ENCODE data around the gene ZNF488. TPM values are rescaled to one million over a fixed set of nuclear protein-coding genes. Genes with fewer than 3 reads are reported as not detected.

Gene ZNF488
- polyA plus RNA-seq (2013, experiment 1 of 2) = 3.7 TPM
- 3.5 TPM for polyA plus RNA-seq (2013, experiment 2 of 2)

- peak within 1 kb of the TSS; percentile 61 for H3K9ac ChIP-seq (ENCODE audit: low read depth, low read length)
- peaks cover 35% of the 10 kb centered on the region; the same call in 1 of the 2 replicates for H3K27me3 ChIP-seq (ENCODE audit: insufficient read depth, low read length)
- peaks cover 24% of the 10 kb centered on the region for H3K4me1 ChIP-seq (ENCODE audit: insufficient read depth, low read length)
- H3K4me3 ChIP-seq (ENCODE audit: low read length) = peak within 1 kb of the TSS; percentile 72
- H3K9me3 ChIP-seq (ENCODE audit: insufficient read depth, low read depth, low read length) = no peaks in the 10 kb centered on the region
- peak within 1 kb of the TSS; percentile 53; the same call in 1 of the 2 replicates for H3K27ac ChIP-seq (ENCODE audit: low read depth, low read length)
- under 1% methylated on average over 74 of the region's 75 CpGs for WGBS
- H3K36me3 ChIP-seq (ENCODE audit: insufficient read depth, low read length) = no peaks in the 10 kb centered on the region
Measured at GRCh38 chr10:47384148-47384921, at the start of gene ZNF488. Gene ZNF488 (minus strand): TSS chr10:47384293. CDS start chr10:47368829, 15,464 bp downstream.

GRCh38 chr10:47425813-47426419 lies 41.8 kb upstream of the ZNF488 start:
- H3K9me3 ChIP-seq (ENCODE audit: insufficient read depth, low read depth, low read length) = no peaks in the 10 kb centered on the region
- no peak overlapping the region for H3K4me3 ChIP-seq (ENCODE audit: low read length)
- H3K27me3 ChIP-seq (ENCODE audit: insufficient read depth, low read length) = no peaks in the 10 kb centered on the region
- H3K36me3 ChIP-seq (ENCODE audit: insufficient read depth, low read length) = no peaks in the 10 kb centered on the region
- 90% methylated on average over 4 of the region's 4 CpGs for WGBS
- no peak overlapping the region for H3K9ac ChIP-seq (ENCODE audit: low read depth, low read length)
- peaks cover 3% of the 10 kb centered on the region; the same call in 1 of the 2 replicates for H3K4me1 ChIP-seq (ENCODE audit: insufficient read depth, low read length)
- H3K27ac ChIP-seq (ENCODE audit: low read depth, low read length) = no peak overlapping the region

- Histone ChIP-seq H3K9ac (ENCODE audit: low read depth, low read length) (no peak overlapping the region), H3K4me1 (ENCODE audit: insufficient read depth, low read length) (peaks cover 9% of the 10 kb centered on the region; the same call in 1 of the 2 replicates), H3K36me3 (ENCODE audit: insufficient read depth, low read length) (no peaks in the 10 kb centered on the region), H3K9me3 (ENCODE audit: insufficient read depth, low read depth, low read length) (no peaks in the 10 kb centered on the region), H3K27me3 (ENCODE audit: insufficient read depth, low read length) (no peaks in the 10 kb centered on the region), H3K27ac (ENCODE audit: low read depth, low read length) (no peak overlapping the region), H3K4me3 (ENCODE audit: low read length) (no peak overlapping the region)
- WGBS = 82% methylated on average over 8 of the region's 8 CpGs
Measured at GRCh38 chr10:47424231-47424630, 40.1 kb upstream of the ZNF488 start.

- Histone ChIP-seq H3K9me3 (ENCODE audit: insufficient read depth, low read depth, low read length) (no peaks in the 10 kb centered on the region), H3K4me1 (ENCODE audit: insufficient read depth, low read length) (peaks cover 9% of the 10 kb centered on the region; the same call in 1 of the 2 replicates), H3K9ac (ENCODE audit: low read depth, low read length) (no peak overlapping the region), H3K4me3 (ENCODE audit: low read length) (no peak overlapping the region), H3K36me3 (ENCODE audit: insufficient read depth, low read length) (no peaks in the 10 kb centered on the region), H3K27ac (ENCODE audit: low read depth, low read length) (no peak overlapping the region), H3K27me3 (ENCODE audit: insufficient read depth, low read length) (no peaks in the 10 kb centered on the region)
- 83% methylated on average over 4 of the region's 4 CpGs for WGBS
Measured at GRCh38 chr10:47423476-47423875, 39.4 kb upstream of the ZNF488 start.

- no peak overlapping the region for H3K4me3 ChIP-seq (ENCODE audit: low read length)
- no peaks in the 10 kb centered on the region for H3K27me3 ChIP-seq (ENCODE audit: insufficient read depth, low read length)
- H3K9ac ChIP-seq (ENCODE audit: low read depth, low read length) = no peak overlapping the region
- H3K27ac ChIP-seq (ENCODE audit: low read depth, low read length) = no peak overlapping the region
- peaks cover 9% of the 10 kb centered on the region; the same call in 1 of the 2 replicates for H3K4me1 ChIP-seq (ENCODE audit: insufficient read depth, low read length)
- WGBS = 94% methylated on average over 7 of the region's 7 CpGs
- H3K36me3 ChIP-seq (ENCODE audit: insufficient read depth, low read length) = no peaks in the 10 kb centered on the region
- no peaks in the 10 kb centered on the region for H3K9me3 ChIP-seq (ENCODE audit: insufficient read depth, low read depth, low read length)
Measured at GRCh38 chr10:47421057-47421952, 37.2 kb upstream of the ZNF488 start.

- Histone ChIP-seq H3K27ac (ENCODE audit: low read depth, low read length) (no peak overlapping the region), H3K9ac (ENCODE audit: low read depth, low read length) (no peak overlapping the region), H3K27me3 (ENCODE audit: insufficient read depth, low read length) (no peaks in the 10 kb centered on the region), H3K36me3 (ENCODE audit: insufficient read depth, low read length) (no peaks in the 10 kb centered on the region), H3K9me3 (ENCODE audit: insufficient read depth, low read depth, low read length) (no peaks in the 10 kb centered on the region), H3K4me3 (ENCODE audit: low read length) (no peak overlapping the region), H3K4me1 (ENCODE audit: insufficient read depth, low read length) (peaks cover 9% of the 10 kb centered on the region; the same call in 1 of the 2 replicates)
- WGBS = 76% methylated on average over 14 of the region's 14 CpGs
Measured at GRCh38 chr10:47420305-47421056, 36.4 kb upstream of the ZNF488 start.

GRCh38 chr10:47419421-47419820 lies 35.3 kb upstream of the ZNF488 start:
- Histone ChIP-seq H3K9me3 (ENCODE audit: insufficient read depth, low read depth, low read length) (no peaks in the 10 kb centered on the region), H3K9ac (ENCODE audit: low read depth, low read length) (no peak overlapping the region), H3K27me3 (ENCODE audit: insufficient read depth, low read length) (no peaks in the 10 kb centered on the region), H3K36me3 (ENCODE audit: insufficient read depth, low read length) (no peaks in the 10 kb centered on the region), H3K4me3 (ENCODE audit: low read length) (no peak overlapping the region), H3K4me1 (ENCODE audit: insufficient read depth, low read length) (peaks cover 9% of the 10 kb centered on the region; the same call in 1 of the 2 replicates), H3K27ac (ENCODE audit: low read depth, low read length) (no peak overlapping the region)
- WGBS = 87% methylated on average over 2 of the region's 2 CpGs

GRCh38 chr10:47418966-47419365 lies 34.9 kb upstream of the ZNF488 start:
- peaks cover 9% of the 10 kb centered on the region; the same call in 1 of the 2 replicates for H3K4me1 ChIP-seq (ENCODE audit: insufficient read depth, low read length)
- no peak overlapping the region for H3K9ac ChIP-seq (ENCODE audit: low read depth, low read length)
- no peaks in the 10 kb centered on the region for H3K9me3 ChIP-seq (ENCODE audit: insufficient read depth, low read depth, low read length)
- H3K4me3 ChIP-seq (ENCODE audit: low read length) = no peak overlapping the region
- 93% methylated on average over 4 of the region's 4 CpGs for WGBS
- no peaks in the 10 kb centered on the region for H3K27me3 ChIP-seq (ENCODE audit: insufficient read depth, low read length)
- H3K27ac ChIP-seq (ENCODE audit: low read depth, low read length) = no peak overlapping the region
- H3K36me3 ChIP-seq (ENCODE audit: insufficient read depth, low read length) = no peaks in the 10 kb centered on the region

- H3K36me3 ChIP-seq (ENCODE audit: insufficient read depth, low read length) = no peaks in the 10 kb centered on the region
- H3K27ac ChIP-seq (ENCODE audit: low read depth, low read length) = no peak overlapping the region
- H3K9me3 ChIP-seq (ENCODE audit: insufficient read depth, low read depth, low read length) = no peaks in the 10 kb centered on the region
- H3K4me3 ChIP-seq (ENCODE audit: low read length) = no peak overlapping the region
- H3K9ac ChIP-seq (ENCODE audit: low read depth, low read length) = no peak overlapping the region
- H3K27me3 ChIP-seq (ENCODE audit: insufficient read depth, low read length) = no peaks in the 10 kb centered on the region
- H3K4me1 ChIP-seq (ENCODE audit: insufficient read depth, low read length) = peaks cover 9% of the 10 kb centered on the region; the same call in 1 of the 2 replicates
- WGBS = 90% methylated on average over 6 of the region's 6 CpGs
Measured at GRCh38 chr10:47418321-47418720, 34.2 kb upstream of the ZNF488 start.
